ENCODE results near the gene PDK2. TPM values are rescaled to one million over a fixed set of nuclear protein-coding genes. Genes with fewer than 3 reads are reported as not detected.

PDK2 gene
- total and polyA plus RNA-seq, 9 of the 15 experiments (the other 6 are each of a cell fraction or from before 2014, with no cell fraction given), result 0.03 to 2.5 (median 1.4) TPM

DNA sequence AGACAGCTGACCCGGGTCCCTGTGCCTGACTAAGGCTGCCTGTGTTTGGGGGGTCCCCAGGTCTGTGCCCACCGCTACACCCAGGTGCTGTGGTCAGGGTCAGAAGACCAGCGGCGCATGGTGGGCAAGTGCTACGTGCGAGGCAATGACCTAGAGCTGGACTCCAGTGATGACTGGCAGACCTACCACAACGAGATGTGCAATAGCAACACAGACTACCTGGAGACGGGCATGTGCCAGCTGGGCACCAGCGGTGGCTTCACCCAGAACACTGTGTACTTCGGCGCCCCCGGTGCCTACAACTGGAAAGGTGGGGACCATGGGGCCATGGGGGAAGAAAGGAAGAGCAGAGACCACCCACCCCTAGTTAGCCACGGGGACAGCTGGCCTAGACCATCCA, 27.2 kb upstream of the PDK2 start:
- no TSS peak for BruUV-seq (replicated peaks)
- no peaks in the 10 kb centered on the region for H3K9me1 ChIP-seq (ENCODE audit: control insufficient read depth, insufficient read depth, low read length)
- DNase-seq (ENCODE audit: extremely low read depth in 1 of 4, low spot score in 3 of 4) (no peak), FAIRE-seq (no peak), ATAC-seq (no peak)
- no peak overlapping the region for H2AFZ ChIP-seq (ENCODE audit: low read depth, low read length)
- H3K36me3 ChIP-seq (ENCODE audit: control insufficient read depth, insufficient read depth, low read length), result no peaks in the 10 kb centered on the region
- H3K4me3 ChIP-seq, result no peak overlapping the region
- 1% methylated on average over 13 of the region's 13 CpGs for WGBS (ENCODE audit: insufficient coverage, low coverage, missing lambda C conversion rate)
- H3K4me1 ChIP-seq (replicated peaks in 1 of 2; ENCODE audit: control insufficient read depth in 2 of 2, insufficient read depth in 2 of 2, low read length in 2 of 2), result peaks cover 0 to 4% of the 10 kb centered on the region in 2 experiments; a peak in 1 of 5 replicates
- no peak overlapping the region for H3K9ac ChIP-seq (ENCODE audit: insufficient read depth in 1 of 2, low read depth in 2 of 2, low read length in 2 of 2)
- ChIA-PET POLR2A (interaction anchor here (1.1 kb wide), 1 partner anchor 8 kb away, joined by 4 read pairs; no protein-coding TSS in a partner anchor), CTCF (ENCODE audit: low intra/inter-chr PET ratio) (no interaction called here)
- no peaks in the 10 kb centered on the region for H3K79me2 ChIP-seq (ENCODE audit: control insufficient read depth, insufficient read depth, low read length)
- in situ Hi-C loops (cut with MboI) (no loop called here), intact Hi-C loops (cut with micrococcal nuclease) (no loop called here)
- no peak overlapping the region for H3K27ac ChIP-seq (ENCODE audit: extremely low read depth, low read depth, low read length)
- H4K20me1 ChIP-seq (replicated peaks; ENCODE audit: control insufficient read depth, insufficient read depth, low read length), result peaks cover 3% of the 10 kb centered on the region; the same call in 1 of the 2 replicates
- H3K27me3 ChIP-seq (ENCODE audit: control insufficient read depth in 2 of 2, insufficient read depth in 2 of 2, low read length in 2 of 2), result peaks cover 6 to 38% of the 10 kb centered on the region in 2 experiments
- no peaks in the 10 kb centered on the region for H3K9me3 ChIP-seq (replicated peaks; ENCODE audit: control insufficient read depth, insufficient read depth, low read depth, low read length)
- TF ChIP-seq SNRNP70 (optimal IDR thresholded peaks at IDR 0.05; ENCODE audit: low read depth, low read length), result no peak
- no peak for TF ChIP-seq ZNF668 (CRISPR knock-in tag; IDR thresholded peaks at IDR 0.05)
- no peak for TF ChIP-seq TAF9B (IDR thresholded peaks at IDR 0.05; ENCODE audit: partially characterized antibody)
- TF ChIP-seq, protein P1, sequence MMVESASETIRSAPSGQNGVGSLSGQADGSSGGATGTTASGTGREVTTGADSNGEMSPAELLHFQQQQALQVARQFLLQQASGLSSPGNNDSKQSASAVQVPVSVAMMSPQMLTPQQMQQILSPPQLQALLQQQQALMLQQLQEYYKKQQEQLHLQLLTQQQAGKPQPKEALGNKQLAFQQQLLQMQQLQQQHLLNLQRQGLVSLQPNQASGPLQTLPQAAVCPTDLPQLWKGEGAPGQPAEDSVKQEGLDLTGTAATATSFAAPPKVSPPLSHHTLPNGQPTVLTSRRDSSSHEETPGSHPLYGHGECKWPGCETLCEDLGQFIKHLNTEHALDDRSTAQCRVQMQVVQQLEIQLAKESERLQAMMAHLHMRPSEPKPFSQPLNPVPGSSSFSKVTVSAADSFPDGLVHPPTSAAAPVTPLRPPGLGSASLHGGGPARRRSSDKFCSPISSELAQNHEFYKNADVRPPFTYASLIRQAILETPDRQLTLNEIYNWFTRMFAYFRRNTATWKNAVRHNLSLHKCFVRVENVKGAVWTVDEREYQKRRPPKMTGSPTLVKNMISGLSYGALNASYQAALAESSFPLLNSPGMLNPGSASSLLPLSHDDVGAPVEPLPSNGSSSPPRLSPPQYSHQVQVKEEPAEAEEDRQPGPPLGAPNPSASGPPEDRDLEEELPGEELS (CRISPR knock-in tag; IDR thresholded peaks at IDR 0.05; ENCODE audit: borderline replicate concordance), result no peak
- no peak overlapping the region for H3K4me2 ChIP-seq (ENCODE audit: insufficient read depth, low read length)

All from K562 (cell line).